OCI-LY1 (cell line): ENCODE results near the gene FATE1.

Experiments
- H2AFZ ChIP-seq: fragments of 200-600 bp; sonication (generic), shearing (Covaris generic); 2 replicates; pipeline ENCODE4 v1.6.0; 2014; ENCODE audit warnings: antibody characterized with exemption, mild to moderate bottlenecking, low read length
- H3F3A ChIP-seq: fragments of 200-600 bp; sonication (generic), shearing (Covaris generic); 2 replicates; pipeline ENCODE4 v1.6.0; 2014; ENCODE audit warnings: mild to moderate bottlenecking, antibody characterized with exemption, low read length, moderate library complexity; ENCODE audit not compliant: insufficient read depth
- H3K27ac ChIP-seq: fragments of 200-600 bp; sonication (generic); 2 replicates; pipeline ENCODE4 v1.5.1; 2014; ENCODE audit warnings: low read length, mixed run types, mild to moderate bottlenecking, low read depth; ENCODE audit not compliant: poor library complexity, severe bottlenecking
- H3K27me3 ChIP-seq: fragments of 200-600 bp; sonication (generic); 2 replicates; pipeline ENCODE4 v1.6.0; 2014; ENCODE audit warnings: antibody characterized with exemption, mild to moderate bottlenecking, low read length, moderate library complexity; ENCODE audit not compliant: insufficient read depth
- H3K36me3 ChIP-seq: fragments of 200-600 bp; sonication (generic); 2 replicates; pipeline ENCODE4 v1.6.1; 2014; ENCODE audit warnings: mild to moderate bottlenecking, antibody characterized with exemption, low read length, moderate library complexity, mixed read lengths; ENCODE audit not compliant: insufficient read depth
- H3K4me1 ChIP-seq: fragments of 200-600 bp; sonication (generic); 2 replicates; pipeline ENCODE4 v1.5.1; 2014; ENCODE audit warnings: mild to moderate bottlenecking, low read length, moderate library complexity; ENCODE audit not compliant: insufficient read depth, severe bottlenecking
- H3K4me2 ChIP-seq: fragments of 200-600 bp; sonication (generic), shearing (Covaris generic); 2 replicates; pipeline ENCODE4 v1.6.1; 2014; ENCODE audit warnings: low read length
- H3K4me3 ChIP-seq: fragments of 200-600 bp; sonication (generic); 2 replicates; pipeline ENCODE4 v1.5.1; 2014; ENCODE audit warnings: low read length, low read depth, mild to moderate bottlenecking, mixed read lengths; ENCODE audit not compliant: poor library complexity, severe bottlenecking
- H3K79me2 ChIP-seq: fragments of 200-600 bp; shearing (Covaris generic); 2 replicates; pipeline ENCODE4 v1.6.1; 2016; ENCODE audit warnings: mixed run types, low read length, mixed read lengths; ENCODE audit not compliant: insufficient read depth
- H3K9ac ChIP-seq: fragments of 200-600 bp; sonication (generic), shearing (Covaris generic); 2 replicates; pipeline ENCODE4 v1.6.1; 2014; ENCODE audit warnings: mild to moderate bottlenecking, low read length, mixed read lengths
- H3K9me2 ChIP-seq: fragments of 200-600 bp; sonication (generic), shearing (Covaris generic); 2 replicates; pipeline ENCODE4 v1.6.1; 2014; ENCODE audit warnings: low read depth, mild to moderate bottlenecking, low read length, mixed read lengths
- H3K9me3 ChIP-seq: fragments of 200-600 bp; shearing (Covaris generic); 2 replicates; pipeline ENCODE4 v1.6.1; 2014; ENCODE audit warnings: low read length, mixed read lengths
- H4K20me1 ChIP-seq: fragments of 200-600 bp; sonication (generic), shearing (Covaris generic); 2 replicates; pipeline ENCODE4 v1.6.0; 2016; ENCODE audit warnings: mild to moderate bottlenecking, low read length; ENCODE audit not compliant: insufficient read depth
- CTCF ChIP-seq: fragments of 200-600 bp; sonication (generic), shearing (Covaris generic); IDR thresholded peaks from 2 replicates; pipeline ENCODE4 v1.5.1; 2017; ENCODE audit warnings: mild to moderate bottlenecking, antibody characterized with exemption, low read length, moderate library complexity, mixed read lengths
- EZH2 ChIP-seq: fragments of 200-600 bp; sonication (generic), shearing (Covaris generic); IDR thresholded peaks from 2 replicates; pipeline ENCODE4 v1.8.0; 2017; ENCODE audit warnings: borderline replicate concordance, mixed run types, mild to moderate bottlenecking, antibody characterized with exemption, low read length, moderate library complexity, mixed read lengths

Gene FATE1

DNA sequence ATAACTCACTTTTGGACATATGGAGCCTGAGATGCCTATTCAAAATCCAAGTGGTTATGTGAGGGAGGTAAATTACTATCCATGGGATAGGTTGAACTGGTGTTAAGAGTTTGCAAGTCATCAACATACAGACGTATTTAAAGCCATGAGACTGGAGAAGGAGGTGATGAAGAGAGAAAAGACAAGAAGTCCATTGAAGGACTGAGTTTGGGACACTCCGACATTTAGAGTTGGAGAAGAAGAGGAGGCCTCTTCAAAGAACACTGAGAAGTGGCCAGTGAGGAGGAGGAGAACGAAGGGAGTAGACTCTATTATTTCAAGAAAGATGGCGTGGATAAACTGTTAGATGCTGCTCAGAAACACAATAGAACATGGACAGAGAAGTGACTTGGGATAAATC is 18.6 kb downstream of the FATE1 start, which contains the start of gene CNGA2:
TSS of gene CNGA2 (plus strand) at position 301 of the 400 bp plus-strand sequence. CDS start 3,738 bp downstream, outside the sequence.
- Histone ChIP-seq H2AFZ (no peak within 1 kb of the TSS), H3K9me3 (no peaks in the 10 kb centered on the region), H3K4me3 (no peak within 1 kb of the TSS), H3K4me1 (no peaks in the 10 kb centered on the region), H3K79me2 (no peaks in the 10 kb centered on the region), H3K4me2 (no peak within 1 kb of the TSS), H3K9ac (no peak within 1 kb of the TSS), H4K20me1 (no peaks in the 10 kb centered on the region), H3K27ac (no peak within 1 kb of the TSS), H3K9me2 (no peaks in the 10 kb centered on the region), H3F3A (no peaks in the 10 kb centered on the region), H3K36me3 (no peaks in the 10 kb centered on the region), H3K27me3 (no peaks in the 10 kb centered on the region)
- no peak for TF ChIP-seq CTCF
- no peak for TF ChIP-seq EZH2

DNA sequence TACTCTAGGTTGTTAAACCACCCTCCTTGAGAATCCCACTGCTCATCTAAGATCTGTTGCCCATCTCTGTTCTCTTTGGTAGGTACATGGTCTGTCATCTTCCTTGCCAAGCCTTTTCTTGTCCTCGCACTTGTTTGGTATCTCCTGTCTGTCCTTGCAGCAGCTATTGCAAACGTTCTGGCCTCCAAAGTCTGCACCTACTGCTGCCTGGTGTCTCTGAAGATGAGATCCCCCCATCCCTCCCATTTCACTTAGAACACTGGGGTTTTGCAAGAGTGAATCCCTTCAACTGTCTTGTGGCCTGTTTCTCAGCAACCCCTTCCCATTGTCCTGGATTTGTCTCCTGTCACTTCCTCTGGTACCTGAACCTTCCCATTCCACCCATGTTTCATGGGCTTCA is 19.4 kb downstream of the FATE1 start:
- H3K36me3 ChIP-seq, result no peaks in the 10 kb centered on the region
- no peak overlapping the region for H3K4me3 ChIP-seq
- no peaks in the 10 kb centered on the region for H3K9me2 ChIP-seq
- no peaks in the 10 kb centered on the region for H3K27me3 ChIP-seq
- H3K9ac ChIP-seq, result no peak overlapping the region
- no peaks in the 10 kb centered on the region for H4K20me1 ChIP-seq
- no peaks in the 10 kb centered on the region for H3K79me2 ChIP-seq
- H3K4me2 ChIP-seq, result no peak overlapping the region
- no peaks in the 10 kb centered on the region for H3K9me3 ChIP-seq
- H3K27ac ChIP-seq, result no peak overlapping the region
- no peak overlapping the region for H2AFZ ChIP-seq
- H3F3A ChIP-seq, result no peaks in the 10 kb centered on the region
- TF ChIP-seq CTCF, result no peak
- TF ChIP-seq EZH2, result no peak
- H3K4me1 ChIP-seq, result no peaks in the 10 kb centered on the region

GRCh38 chrX:151736685-151737084 is 20.9 kb downstream of the FATE1 start:
- no peak overlapping the region for H3K4me2 ChIP-seq
- no peaks in the 10 kb centered on the region for H3K4me1 ChIP-seq
- H3K9me2 ChIP-seq, result no peaks in the 10 kb centered on the region
- TF ChIP-seq EZH2 (no peak), CTCF (no peak)
- H4K20me1 ChIP-seq, result no peaks in the 10 kb centered on the region
- no peak overlapping the region for H3K9ac ChIP-seq
- H3K36me3 ChIP-seq, result no peaks in the 10 kb centered on the region
- H2AFZ ChIP-seq, result no peak overlapping the region
- no peaks in the 10 kb centered on the region for H3K9me3 ChIP-seq
- no peak overlapping the region for H3K4me3 ChIP-seq
- H3K27me3 ChIP-seq, result no peaks in the 10 kb centered on the region
- H3F3A ChIP-seq, result no peaks in the 10 kb centered on the region
- H3K27ac ChIP-seq, result no peak overlapping the region
- no peaks in the 10 kb centered on the region for H3K79me2 ChIP-seq
